Measurements from ENCODE around the gene TNKS1BP1.
A peak's percentile ranks its signal among the peaks of the same experiment; 100 is the strongest.
"Not testable (repeated sequence)": the region's sequence is repeated elsewhere in the genome, so short reads cannot be mapped to it uniquely, and the experiment has no call there.

The TNKS1BP1 gene

GRCh38 chr11:57354699-57355098, 29.9 kb upstream of the TNKS1BP1 start:
- DNase-seq, result peak; percentile 76

- no peak for DNase-seq
These were observed 29.1 kb upstream of the TNKS1BP1 start for GRCh38 chr11:57353852-57354251.

GRCh38 chr11:57353446-57353845, 28.7 kb upstream of the TNKS1BP1 start:
- no peak for DNase-seq

GRCh38 chr11:57353036-57353435, 28.3 kb upstream of the TNKS1BP1 start:
- no peak for DNase-seq

- no peak for DNase-seq
These were observed 24.9 kb upstream of the TNKS1BP1 start for GRCh38 chr11:57349491-57350274.

GRCh38 chr11:57348636-57349313, 24.0 kb upstream of the TNKS1BP1 start:
- DNase-seq, result no peak

GRCh38 chr11:57348052-57348451, 23.3 kb upstream of the TNKS1BP1 start:
- DNase-seq, result no peak

GRCh38 chr11:57347336-57347735, 22.6 kb upstream of the TNKS1BP1 start:
- DNase-seq, result no peak

- peak; percentile 30 for DNase-seq
These were observed 20.9 kb upstream of the TNKS1BP1 start for GRCh38 chr11:57345555-57346211.

- no peak for DNase-seq
These were observed 20.1 kb upstream of the TNKS1BP1 start for GRCh38 chr11:57344826-57345225.

GRCh38 chr11:57343825-57344224, 19.1 kb upstream of the TNKS1BP1 start:
- DNase-seq, result no peak

GRCh38 chr11:57342702-57343101, 17.9 kb upstream of the TNKS1BP1 start:
- DNase-seq, result no peak

GRCh38 chr11:57341250-57341808, 16.6 kb upstream of the TNKS1BP1 start:
- DNase-seq, result no peak

GRCh38 chr11:57340039-57340615, 15.4 kb upstream of the TNKS1BP1 start:
- DNase-seq, result no peak

- DNase-seq, result no peak
These were observed 14.6 kb upstream of the TNKS1BP1 start for GRCh38 chr11:57339328-57339727.

- no peak for DNase-seq
These were observed 13.4 kb upstream of the TNKS1BP1 start, which contains the start of gene P2RX3 for GRCh38 chr11:57338142-57338541. Gene P2RX3, plus strand, starts transcription at chr11:57338352. Its CDS starts 199 bp downstream, at chr11:57338551.

GRCh38 chr11:57336856-57337255, 12.1 kb upstream of the TNKS1BP1 start:
- DNase-seq, result not testable (repeated sequence)

GRCh38 chr11:57336111-57336666, 11.4 kb upstream of the TNKS1BP1 start:
- DNase-seq, result no peak

- DNase-seq, result peak; percentile 79
These were observed 10.8 kb upstream of the TNKS1BP1 start, which contains the start of gene SSRP1 for GRCh38 chr11:57335343-57336110. Gene SSRP1, minus strand, starts transcription at chr11:57335892. Its CDS starts 771 bp downstream, at chr11:57335121.

- DNase-seq, result no peak
These were observed 10.2 kb upstream of the TNKS1BP1 start for GRCh38 chr11:57335023-57335342.

GRCh38 chr11:57332694-57333440, 8.1 kb upstream of the TNKS1BP1 start:
- no peak for DNase-seq

Measured in GDM1 (cell line).